Bone marrow (tissue), 2 donors: Measurements from ENCODE around the gene MYNN.

ENCODE experiments used
- DNase-seq, 2 donors: peaks; one replicate each; lab custom pipeline; 2025; lab: John Stamatoyannopoulos, UW

The MYNN gene

DNA sequence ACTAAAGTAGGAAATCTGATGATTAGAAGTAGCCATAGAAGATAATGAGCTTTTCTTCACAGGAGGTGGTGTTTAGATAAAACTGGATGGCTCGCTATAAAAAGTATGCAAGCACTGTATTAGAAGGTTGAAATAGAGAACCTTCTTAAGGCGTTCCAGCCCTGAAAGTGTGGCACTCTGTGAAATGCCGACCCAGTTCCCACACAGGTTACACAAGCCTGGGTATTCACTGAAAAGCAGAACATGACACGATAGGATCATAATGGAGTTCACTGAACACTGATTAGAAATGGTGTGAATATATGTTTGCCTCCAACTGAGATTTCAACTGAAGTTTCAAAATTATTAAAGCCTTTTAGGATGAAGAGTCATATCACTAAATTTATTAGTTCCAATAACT, 54.5 kb downstream of the MYNN start:
- no peak for DNase-seq

DNA sequence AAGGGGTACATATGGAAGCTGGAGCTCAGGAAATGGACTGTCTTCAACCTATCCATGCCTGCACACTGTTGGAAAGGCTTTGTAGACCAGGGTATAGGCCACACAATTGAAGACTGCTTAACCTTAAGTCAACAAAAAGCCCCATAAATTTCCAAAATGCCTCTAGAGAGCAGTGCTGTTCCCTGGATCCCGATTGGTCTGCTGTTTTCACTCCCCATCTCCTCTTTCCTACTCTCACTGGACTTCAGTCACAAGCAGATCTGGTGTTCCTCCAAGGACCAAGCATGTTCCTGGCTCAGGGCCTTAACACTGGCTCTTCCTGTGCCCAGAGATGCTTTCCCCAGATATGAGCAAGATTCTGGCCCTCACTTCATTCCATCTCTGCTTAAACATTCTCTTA, 62.3 kb downstream of the MYNN start:
- no peak for DNase-seq

DNA sequence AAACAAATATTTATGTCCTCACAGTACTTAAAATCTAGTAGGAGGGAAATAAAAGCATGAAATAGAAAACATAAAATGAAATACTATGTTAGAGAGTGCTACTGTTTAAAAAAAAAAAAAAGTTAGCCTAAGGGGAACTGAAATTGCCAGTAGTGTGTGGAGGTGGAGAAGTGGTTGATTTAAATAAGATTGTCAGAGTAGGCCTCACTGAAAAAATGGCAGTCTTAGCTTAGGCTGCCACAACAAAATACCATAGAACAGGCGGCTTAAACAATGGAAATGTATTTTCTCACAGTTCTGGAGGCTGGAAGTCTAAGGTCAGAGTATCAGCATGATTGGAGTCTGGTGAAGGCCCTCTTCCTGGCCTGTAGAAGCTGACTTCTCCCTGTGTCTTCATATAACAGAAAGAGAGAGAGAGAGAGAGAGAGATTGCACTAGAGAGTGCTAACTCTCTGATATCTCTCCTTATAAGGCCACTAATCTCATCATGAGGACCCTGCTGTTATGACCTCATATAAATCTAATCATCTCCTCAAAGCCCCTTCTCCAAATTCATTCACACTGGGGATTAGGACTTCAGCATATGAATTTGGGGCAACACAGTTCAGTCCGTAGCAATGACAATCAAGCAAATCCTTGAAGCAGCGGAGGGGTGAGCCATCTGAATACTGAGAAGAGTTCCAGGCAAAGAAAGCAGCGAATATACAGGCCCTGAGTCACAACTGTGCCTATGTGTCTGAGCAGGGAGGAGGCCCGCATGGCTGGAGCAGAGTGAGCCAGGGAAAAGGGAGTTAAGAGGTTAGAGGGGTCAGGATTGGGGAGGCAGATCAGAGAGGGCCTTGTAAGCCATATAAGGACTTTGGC, 63.1 kb downstream of the MYNN start:
- no peak for DNase-seq

DNA sequence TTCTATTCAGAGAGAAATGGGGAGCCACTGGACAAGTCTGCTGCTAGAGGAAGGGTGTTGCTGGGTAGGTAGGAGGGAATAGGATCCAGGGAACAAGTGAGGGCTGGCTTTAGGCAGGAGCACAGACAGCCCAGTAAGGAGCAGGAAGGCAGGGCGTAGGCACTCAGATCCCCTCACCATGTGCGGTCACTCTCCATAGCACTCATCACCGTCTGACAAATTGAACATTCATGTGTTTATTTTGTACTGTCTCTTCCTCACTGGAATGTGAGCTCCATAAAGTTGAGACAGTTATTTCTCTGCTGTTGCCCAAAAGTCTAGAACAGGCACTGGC, 63.7 kb downstream of the MYNN start:
- no peak for DNase-seq

DNA sequence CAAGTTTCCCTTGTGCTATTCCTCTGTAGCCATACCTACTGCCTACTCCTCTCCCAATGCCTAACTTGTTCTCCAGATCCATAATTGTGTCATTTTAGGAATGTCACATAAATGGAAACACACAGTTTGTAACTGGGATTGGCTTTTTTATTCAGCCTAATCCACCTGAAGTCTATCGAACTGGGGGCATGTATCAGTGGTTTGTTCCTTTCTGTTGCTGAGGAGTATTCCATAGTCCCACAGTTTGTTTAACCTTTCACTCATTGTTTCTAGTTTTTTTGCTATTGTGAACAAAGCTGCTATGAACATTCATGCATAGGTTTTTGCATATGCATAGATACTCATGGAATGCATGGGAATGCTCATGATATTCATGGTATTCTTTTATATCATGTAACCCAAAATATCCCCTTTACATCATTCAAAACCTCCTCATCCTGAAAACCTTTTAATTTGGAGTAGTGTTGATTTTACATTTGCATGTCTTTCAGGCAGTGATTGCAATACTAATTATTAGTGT, 65.4 kb downstream of the MYNN start:
- DNase-seq = no peak
